Mucosa of stomach (tissue), 1 donor: ENCODE measurements around the gene BAHCC1.

Experiments used
- H3K27me3 ChIP-seq: one replicate; pipeline ENCODE4 v1.7.0; 2013; ENCODE audit warnings: mild to moderate bottlenecking, low read length; ENCODE audit not compliant: control insufficient read depth, insufficient read depth
- H3K36me3 ChIP-seq: one replicate; pipeline ENCODE4 v1.7.0; 2013; ENCODE audit warnings: low read length; ENCODE audit not compliant: control insufficient read depth, insufficient read depth
- H3K4me1 ChIP-seq: one replicate; pipeline ENCODE4 v1.7.0; 2013; ENCODE audit warnings: mild to moderate bottlenecking, low read length; ENCODE audit not compliant: control insufficient read depth, insufficient read depth
- H3K4me3 ChIP-seq: one replicate; pipeline ENCODE4 v1.7.0; 2013; ENCODE audit warnings: low read length
- H3K9ac ChIP-seq: one replicate; pipeline ENCODE4 v1.7.0; 2013; ENCODE audit warnings: mild to moderate bottlenecking, low read length, moderate library complexity
- H3K9me3 ChIP-seq: one replicate; pipeline ENCODE4 v1.7.0; 2013; ENCODE audit warnings: mild to moderate bottlenecking, low read length, moderate library complexity; ENCODE audit not compliant: control insufficient read depth
- donor health status: Pancreatic carcinoma.

The BAHCC1 gene

GRCh38 chr17:81443269-81443668, 48.0 kb downstream of the BAHCC1 start:
- no peak overlapping the region for H3K9ac ChIP-seq
- no peaks in the 10 kb centered on the region for H3K9me3 ChIP-seq
- H3K36me3 ChIP-seq = no peaks in the 10 kb centered on the region
- no peak overlapping the region for H3K4me3 ChIP-seq
- peaks cover 3% of the 10 kb centered on the region for H3K27me3 ChIP-seq
- no peaks in the 10 kb centered on the region for H3K4me1 ChIP-seq

GRCh38 chr17:81444610-81445339, 49.5 kb downstream of the BAHCC1 start:
- H3K9ac ChIP-seq = no peak overlapping the region
- H3K36me3 ChIP-seq = no peaks in the 10 kb centered on the region
- H3K27me3 ChIP-seq = peaks cover 2% of the 10 kb centered on the region
- H3K9me3 ChIP-seq = no peaks in the 10 kb centered on the region
- H3K4me3 ChIP-seq = no peak overlapping the region
- no peaks in the 10 kb centered on the region for H3K4me1 ChIP-seq

- H3K27me3 ChIP-seq = no peaks in the 10 kb centered on the region
- H3K9ac ChIP-seq = no peak overlapping the region
- H3K4me3 ChIP-seq = no peak overlapping the region
- no peaks in the 10 kb centered on the region for H3K9me3 ChIP-seq
- H3K4me1 ChIP-seq = no peaks in the 10 kb centered on the region
- no peaks in the 10 kb centered on the region for H3K36me3 ChIP-seq
These were observed 50.6 kb downstream of the BAHCC1 start for GRCh38 chr17:81445642-81446503.

- Histone ChIP-seq H3K9me3 (no peaks in the 10 kb centered on the region), H3K36me3 (no peaks in the 10 kb centered on the region), H3K9ac (no peak overlapping the region), H3K27me3 (no peaks in the 10 kb centered on the region), H3K4me3 (no peak overlapping the region), H3K4me1 (no peaks in the 10 kb centered on the region)
These were observed 52.2 kb downstream of the BAHCC1 start for GRCh38 chr17:81447331-81447933.

- H3K9me3 ChIP-seq = no peaks in the 10 kb centered on the region
- no peaks in the 10 kb centered on the region for H3K27me3 ChIP-seq
- no peak overlapping the region for H3K9ac ChIP-seq
- no peak overlapping the region for H3K4me3 ChIP-seq
- no peaks in the 10 kb centered on the region for H3K36me3 ChIP-seq
- no peaks in the 10 kb centered on the region for H3K4me1 ChIP-seq
These were observed 53.2 kb downstream of the BAHCC1 start for GRCh38 chr17:81448442-81448841.

- no peak overlapping the region for H3K9ac ChIP-seq
- no peaks in the 10 kb centered on the region for H3K36me3 ChIP-seq
- no peak overlapping the region for H3K4me3 ChIP-seq
- H3K9me3 ChIP-seq = no peaks in the 10 kb centered on the region
- no peaks in the 10 kb centered on the region for H3K4me1 ChIP-seq
- no peaks in the 10 kb centered on the region for H3K27me3 ChIP-seq
These were observed 53.7 kb downstream of the BAHCC1 start for GRCh38 chr17:81448950-81449349.

- no peak overlapping the region for H3K9ac ChIP-seq
- H3K27me3 ChIP-seq = no peaks in the 10 kb centered on the region
- H3K4me3 ChIP-seq = no peak overlapping the region
- no peaks in the 10 kb centered on the region for H3K36me3 ChIP-seq
- no peaks in the 10 kb centered on the region for H3K4me1 ChIP-seq
- no peaks in the 10 kb centered on the region for H3K9me3 ChIP-seq
These were observed 54.1 kb downstream of the BAHCC1 start for GRCh38 chr17:81449351-81449750.

GRCh38 chr17:81451823-81452222, 56.6 kb downstream of the BAHCC1 start:
- no peak overlapping the region for H3K4me3 ChIP-seq
- H3K9ac ChIP-seq = no peak overlapping the region
- H3K9me3 ChIP-seq = no peaks in the 10 kb centered on the region
- H3K4me1 ChIP-seq = no peaks in the 10 kb centered on the region
- no peaks in the 10 kb centered on the region for H3K36me3 ChIP-seq
- H3K27me3 ChIP-seq = no peaks in the 10 kb centered on the region

GRCh38 chr17:81452551-81452950, 57.3 kb downstream of the BAHCC1 start:
- no peaks in the 10 kb centered on the region for H3K4me1 ChIP-seq
- no peak overlapping the region for H3K9ac ChIP-seq
- H3K36me3 ChIP-seq = no peaks in the 10 kb centered on the region
- no peak overlapping the region for H3K4me3 ChIP-seq
- H3K9me3 ChIP-seq = no peaks in the 10 kb centered on the region
- H3K27me3 ChIP-seq = no peaks in the 10 kb centered on the region

GRCh38 chr17:81453076-81453475, 57.8 kb downstream of the BAHCC1 start:
- H3K4me1 ChIP-seq = no peaks in the 10 kb centered on the region
- H3K9ac ChIP-seq = no peak overlapping the region
- no peak overlapping the region for H3K4me3 ChIP-seq
- no peaks in the 10 kb centered on the region for H3K9me3 ChIP-seq
- H3K36me3 ChIP-seq = no peaks in the 10 kb centered on the region
- H3K27me3 ChIP-seq = no peaks in the 10 kb centered on the region

GRCh38 chr17:81453712-81454111, 58.5 kb downstream of the BAHCC1 start:
- Histone ChIP-seq H3K9me3 (no peaks in the 10 kb centered on the region), H3K27me3 (no peaks in the 10 kb centered on the region), H3K9ac (no peak overlapping the region), H3K4me3 (no peak overlapping the region), H3K36me3 (no peaks in the 10 kb centered on the region), H3K4me1 (no peaks in the 10 kb centered on the region)

- Histone ChIP-seq H3K27me3 (no peaks in the 10 kb centered on the region), H3K9ac (no peak overlapping the region), H3K4me3 (no peak overlapping the region), H3K9me3 (no peaks in the 10 kb centered on the region), H3K36me3 (no peaks in the 10 kb centered on the region), H3K4me1 (no peaks in the 10 kb centered on the region)
These were observed 59.2 kb downstream of the BAHCC1 start for GRCh38 chr17:81454473-81454872.
